OCI-LY1 (cell line): ENCODE data around the gene NCSTN.

Source experiments
- CTCF ChIP-seq: fragments of 200-600 bp; sonication (generic), shearing (Covaris generic); IDR thresholded peaks from 2 replicates; pipeline ENCODE4 v1.5.1; 2017; ENCODE audit warnings: mild to moderate bottlenecking, antibody characterized with exemption, low read length, moderate library complexity, mixed read lengths
- EZH2 ChIP-seq: fragments of 200-600 bp; sonication (generic), shearing (Covaris generic); IDR thresholded peaks from 2 replicates; pipeline ENCODE4 v1.8.0; 2017; ENCODE audit warnings: borderline replicate concordance, mixed run types, mild to moderate bottlenecking, antibody characterized with exemption, low read length, moderate library complexity, mixed read lengths

- TF ChIP-seq CTCF (no peak), EZH2 (no peak)
Observed at GRCh38 chr1:160362168-160362957, 19.2 kb downstream of the NCSTN start.
